AG09309 (cell line): ENCODE data around the gene LATS2.

Source experiments
- DNase-seq: peaks from one replicate; pipeline ENCODE4 v3.0.0-alpha.2; 2010; ENCODE audit warnings: low read depth
- H3K4me3 ChIP-seq: 2 replicates; pipeline ENCODE4 v1.5.1; 2011; ENCODE audit warnings: mild to moderate bottlenecking, low read depth, low read length, moderate library complexity; ENCODE audit not compliant: control insufficient read depth
- TF ChIP-seq, protein P1 (sequence below): IDR thresholded peaks from 2 replicates; pipeline ENCODE4 v1.5.1; 2011; ENCODE audit warnings: mild to moderate bottlenecking, low read depth, low read length, inconsistent platforms; ENCODE audit not compliant: insufficient read depth, control insufficient read depth; ENCODE audit errors: missing control alignments

Gene LATS2

GRCh38 chr13:20998649-20999415, 62.6 kb downstream of the LATS2 start:
- no peak for DNase-seq
- TF ChIP-seq, protein P1, sequence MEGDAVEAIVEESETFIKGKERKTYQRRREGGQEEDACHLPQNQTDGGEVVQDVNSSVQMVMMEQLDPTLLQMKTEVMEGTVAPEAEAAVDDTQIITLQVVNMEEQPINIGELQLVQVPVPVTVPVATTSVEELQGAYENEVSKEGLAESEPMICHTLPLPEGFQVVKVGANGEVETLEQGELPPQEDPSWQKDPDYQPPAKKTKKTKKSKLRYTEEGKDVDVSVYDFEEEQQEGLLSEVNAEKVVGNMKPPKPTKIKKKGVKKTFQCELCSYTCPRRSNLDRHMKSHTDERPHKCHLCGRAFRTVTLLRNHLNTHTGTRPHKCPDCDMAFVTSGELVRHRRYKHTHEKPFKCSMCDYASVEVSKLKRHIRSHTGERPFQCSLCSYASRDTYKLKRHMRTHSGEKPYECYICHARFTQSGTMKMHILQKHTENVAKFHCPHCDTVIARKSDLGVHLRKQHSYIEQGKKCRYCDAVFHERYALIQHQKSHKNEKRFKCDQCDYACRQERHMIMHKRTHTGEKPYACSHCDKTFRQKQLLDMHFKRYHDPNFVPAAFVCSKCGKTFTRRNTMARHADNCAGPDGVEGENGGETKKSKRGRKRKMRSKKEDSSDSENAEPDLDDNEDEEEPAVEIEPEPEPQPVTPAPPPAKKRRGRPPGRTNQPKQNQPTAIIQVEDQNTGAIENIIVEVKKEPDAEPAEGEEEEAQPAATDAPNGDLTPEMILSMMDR: no peak
- H3K4me3 ChIP-seq: no peak overlapping the region

DNA sequence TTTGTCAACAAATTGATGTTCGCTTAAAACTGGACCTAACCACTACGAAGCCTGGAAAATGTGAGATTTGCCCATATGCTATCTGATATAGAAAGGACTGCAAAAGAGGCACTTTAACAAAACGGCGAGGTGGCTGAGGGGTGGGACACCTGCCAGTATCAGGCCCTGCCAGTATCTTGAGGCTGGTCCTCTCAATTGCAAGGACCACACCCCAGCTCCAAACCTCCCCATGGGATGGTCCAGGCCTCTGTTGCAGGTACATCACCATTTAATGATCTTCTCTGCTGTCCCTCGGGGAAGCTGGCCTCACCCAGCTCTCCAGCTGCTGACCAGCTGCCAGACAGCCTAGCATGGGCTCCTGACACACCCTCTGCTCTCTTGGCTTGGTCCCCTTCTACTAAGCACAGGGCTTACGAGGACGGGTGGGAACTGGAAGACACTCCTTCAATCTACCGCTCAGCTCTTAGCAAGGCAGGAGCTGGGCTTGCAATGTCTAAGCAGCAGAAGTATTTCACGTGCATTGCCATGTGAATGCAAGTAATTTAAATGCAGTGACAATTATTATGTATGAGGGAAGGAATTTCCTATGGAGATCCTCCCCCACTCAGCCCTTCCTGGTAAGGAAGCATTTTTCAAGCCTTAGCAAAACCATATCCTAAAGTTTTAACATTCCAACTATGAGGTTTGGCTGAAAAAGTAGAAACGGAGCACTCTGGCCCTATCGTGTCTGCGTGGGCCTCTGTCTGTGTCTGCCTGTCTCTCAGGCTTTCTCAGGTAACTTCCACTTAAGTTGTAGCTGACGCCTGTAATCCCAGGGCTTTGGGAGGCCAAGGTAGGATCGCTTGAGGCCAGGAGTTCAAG, 63.9 kb downstream of the LATS2 start:
- H3K4me3 ChIP-seq: no peak overlapping the region
- TF ChIP-seq, protein P1: no peak
- peak; percentile 95 for DNase-seq

- TF ChIP-seq, protein P1: no peak
- no peak for DNase-seq
- no peak overlapping the region for H3K4me3 ChIP-seq
Measured at GRCh38 chr13:20995245-20995838, 66.0 kb downstream of the LATS2 start.

DNA sequence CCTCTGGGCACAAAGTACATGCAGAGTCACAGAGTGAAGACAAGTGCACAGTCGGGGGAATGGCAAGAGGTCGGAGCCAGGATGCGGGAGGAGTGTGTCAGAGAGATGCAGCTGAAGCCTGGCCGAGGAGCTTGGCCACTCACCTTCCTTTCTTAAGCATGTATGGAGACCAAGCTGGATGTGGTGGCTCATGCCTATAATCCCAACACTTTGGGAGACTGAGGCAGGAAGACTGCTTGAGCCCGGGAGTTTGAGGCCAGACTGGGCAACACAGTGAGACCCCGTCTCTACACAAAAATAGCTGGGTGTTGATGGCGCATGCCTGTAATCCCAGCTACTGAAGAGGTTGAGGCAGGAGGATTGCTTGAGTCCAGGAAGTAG, 67.0 kb downstream of the LATS2 start:
- H3K4me3 ChIP-seq: no peak overlapping the region

DNA sequence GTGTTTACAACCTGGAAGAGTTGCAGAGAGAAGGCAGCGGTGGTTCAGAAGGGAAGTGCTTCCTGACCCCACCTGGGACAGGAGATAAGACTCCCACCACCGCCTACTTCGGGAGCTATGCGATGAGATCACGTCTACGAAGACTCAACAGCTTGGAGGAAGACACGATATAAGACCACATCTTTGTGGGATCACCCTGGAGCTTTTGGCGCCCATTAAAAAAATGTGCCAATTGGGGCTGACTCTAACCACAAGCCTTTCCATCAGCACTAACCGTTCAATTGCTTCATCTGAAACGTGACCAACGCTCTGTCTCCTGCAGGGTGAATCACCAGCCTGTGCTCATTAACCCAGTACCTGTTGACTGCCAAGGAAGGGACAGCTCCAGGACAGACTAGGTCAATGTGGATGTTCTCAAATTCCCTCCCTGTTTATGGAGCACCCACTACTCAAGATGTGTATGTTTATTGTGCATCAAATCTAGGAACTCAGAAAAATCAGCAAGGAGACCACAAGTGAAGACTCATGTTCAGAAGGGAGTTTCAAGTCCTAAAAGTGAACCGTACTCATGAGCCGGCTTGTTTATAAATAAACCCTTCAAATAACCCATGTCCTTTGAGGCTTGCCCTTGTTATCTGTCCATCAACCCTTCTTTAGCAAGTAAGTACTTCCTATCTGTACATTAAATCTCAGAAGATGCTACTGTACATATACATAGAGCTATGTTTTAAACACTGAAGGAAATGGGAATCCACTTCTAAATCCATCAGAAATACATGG, 67.5 kb downstream of the LATS2 start:
- peak; percentile 88 for DNase-seq
- H3K4me3 ChIP-seq: no peak overlapping the region
- TF ChIP-seq, protein P1: no peak

More for the DNA sequence above, 67.0 kb downstream of the LATS2 start:
- TF ChIP-seq, protein P1: no peak
- no peak for DNase-seq

GRCh38 chr13:20993211-20993610, 68.2 kb downstream of the LATS2 start:
- no peak overlapping the region for H3K4me3 ChIP-seq

More at GRCh38 chr13:20993211-20993610, 68.2 kb downstream of the LATS2 start:
- TF ChIP-seq, protein P1: no peak
- no peak for DNase-seq
